Anterior cingulate cortex (tissue), 58 donors: ENCODE data around the gene DPYD.

Experiments used
- DNase-seq, 58 donors: peaks; one replicate each; lab custom pipeline; 2025; lab: John Stamatoyannopoulos, UW

Gene DPYD

DNA sequence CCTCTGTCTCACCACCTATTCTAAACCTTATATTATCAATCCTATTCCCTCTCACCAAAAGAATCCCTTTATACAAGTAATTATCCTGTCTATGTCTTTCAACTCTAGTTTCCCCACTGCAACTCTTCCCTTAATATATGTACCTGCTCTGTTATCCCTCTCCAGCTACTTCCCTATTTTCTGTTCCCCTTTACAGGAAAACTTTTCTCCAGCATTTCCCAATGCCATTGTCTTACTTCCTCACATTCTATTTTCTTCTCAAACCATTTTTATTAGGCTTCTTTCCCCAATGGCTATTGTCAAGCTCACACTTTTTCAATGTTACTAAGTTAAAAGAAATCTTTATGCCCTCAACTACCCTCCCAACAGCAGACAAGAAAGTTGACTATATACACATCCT, 11.6 kb downstream of the DPYD start:
- no peak for DNase-seq

DNA sequence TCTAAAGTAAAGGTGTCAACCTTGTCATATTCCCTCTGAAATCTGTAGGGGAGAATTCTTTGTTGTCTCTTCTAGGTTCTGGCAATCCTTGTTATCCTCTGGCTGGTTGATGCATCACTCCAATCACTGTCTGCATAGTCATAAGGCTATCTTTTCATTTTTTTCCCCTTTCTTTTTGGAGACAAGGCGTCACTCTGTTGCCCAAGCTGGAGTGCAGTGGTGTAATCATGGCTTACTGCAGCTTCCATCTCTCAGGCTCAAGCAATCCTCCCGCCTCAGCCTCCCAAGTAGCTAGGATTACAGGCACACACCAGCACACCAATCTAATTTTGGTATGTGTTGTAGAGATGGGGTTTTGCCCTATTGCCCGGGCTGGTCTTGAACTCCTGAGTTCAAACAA, 12.9 kb downstream of the DPYD start:
- DNase-seq: no peak

DNA sequence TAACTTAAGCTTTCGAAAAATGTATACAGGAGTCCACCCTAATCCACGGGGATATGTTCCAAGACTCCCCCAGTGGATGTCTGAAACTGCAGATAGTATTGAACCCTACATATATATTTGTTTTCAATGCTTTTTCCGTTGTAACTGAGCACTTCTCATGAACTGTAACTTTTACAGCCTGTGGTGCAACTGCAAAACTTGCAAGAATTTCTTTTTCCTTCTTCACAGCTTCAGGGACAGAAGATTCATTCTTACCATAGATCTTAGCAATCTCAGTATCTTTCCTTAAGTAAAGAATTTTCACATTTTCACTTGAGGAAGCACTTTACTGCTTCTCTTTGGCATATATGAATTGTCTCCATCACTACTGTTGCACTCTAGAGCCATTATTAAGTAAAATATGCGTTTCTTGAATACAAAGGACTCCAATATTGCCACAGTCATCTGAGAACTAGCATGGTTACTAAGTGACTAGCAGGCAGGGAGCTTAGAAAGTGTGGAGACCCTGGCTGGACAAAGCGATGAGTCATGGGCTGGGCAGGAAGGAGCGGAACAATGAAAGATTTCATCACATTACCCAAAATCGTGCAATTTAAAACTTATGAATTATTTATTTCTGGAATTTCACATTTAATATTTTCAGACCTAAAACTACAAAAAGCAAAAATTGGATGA, 14.1 kb downstream of the DPYD start:
- peak in 1 of 58 donors; percentile 29 for DNase-seq

DNA sequence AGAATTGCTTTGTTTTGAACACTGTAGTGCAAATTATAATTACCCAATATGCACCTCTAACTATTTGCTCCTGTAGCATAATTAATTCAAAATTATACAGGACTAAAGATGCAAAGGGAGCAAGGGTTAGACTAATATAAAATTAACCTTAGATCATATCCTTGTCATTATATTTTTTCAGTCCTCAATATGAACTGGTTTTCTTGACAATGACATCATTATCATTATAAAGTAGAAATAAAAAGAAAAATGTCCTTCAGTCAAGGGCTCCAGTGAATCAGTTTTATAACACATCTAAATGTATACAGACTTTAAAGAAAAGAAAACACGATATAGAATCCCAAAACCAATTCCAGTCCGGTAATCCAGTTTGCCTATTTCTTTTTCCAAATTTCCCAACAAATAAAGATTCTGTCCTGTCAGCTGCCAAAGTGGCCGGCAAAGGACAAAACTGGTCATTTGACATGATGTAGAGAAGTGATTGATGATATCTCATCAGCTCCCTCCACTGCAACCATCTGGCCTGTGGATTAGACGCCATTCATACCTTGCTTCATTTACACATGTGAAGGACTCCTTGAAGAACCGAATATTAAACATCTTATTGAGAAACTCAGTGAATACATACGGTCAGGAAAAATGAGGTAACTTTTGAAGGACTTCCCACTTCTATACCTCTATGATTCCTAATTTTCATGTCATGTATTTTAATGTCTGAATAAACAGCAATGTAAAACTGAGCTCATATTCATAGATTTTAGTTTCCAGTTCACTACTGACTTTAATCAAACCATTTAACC, 15.5 kb downstream of the DPYD start:
- no peak for DNase-seq

DNA sequence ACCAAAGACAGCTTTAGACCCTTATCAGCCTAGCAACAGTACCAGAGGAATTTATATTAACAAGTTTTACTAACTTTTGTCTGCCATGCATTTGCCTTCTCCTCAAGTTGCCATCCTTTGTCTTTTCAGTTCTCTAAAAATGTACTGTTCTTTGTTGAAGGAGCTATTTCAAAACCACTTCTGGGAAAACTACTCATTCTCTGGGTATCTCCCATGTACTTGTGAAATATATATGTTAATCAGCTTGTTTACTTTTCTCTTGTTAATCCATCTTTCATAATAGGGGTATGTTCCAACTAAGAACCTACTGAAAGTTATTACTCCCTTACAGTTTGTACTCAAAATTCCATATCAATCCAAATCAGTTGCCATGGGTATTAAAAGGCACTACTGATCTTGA, 16.3 kb downstream of the DPYD start:
- DNase-seq: no peak

DNA sequence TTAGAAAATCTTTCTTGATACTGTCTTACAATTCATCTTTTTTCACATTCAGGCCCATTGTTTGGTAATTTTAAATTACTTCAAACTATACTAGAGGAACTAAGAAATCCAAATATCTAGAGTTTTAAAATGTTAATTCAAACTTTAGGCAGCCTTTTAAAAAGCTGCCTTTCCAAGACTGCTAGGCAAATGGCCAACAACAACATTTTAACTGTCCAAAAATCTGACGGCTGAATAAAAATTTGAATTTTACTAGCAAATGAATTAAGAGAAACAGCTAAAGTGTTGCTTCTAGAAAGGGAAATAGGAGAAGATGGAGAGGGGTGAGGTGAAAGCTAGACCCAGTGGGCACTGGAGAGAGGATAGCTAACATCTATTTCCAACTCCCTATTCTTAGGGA, 17.2 kb downstream of the DPYD start:
- DNase-seq: no peak

DNA sequence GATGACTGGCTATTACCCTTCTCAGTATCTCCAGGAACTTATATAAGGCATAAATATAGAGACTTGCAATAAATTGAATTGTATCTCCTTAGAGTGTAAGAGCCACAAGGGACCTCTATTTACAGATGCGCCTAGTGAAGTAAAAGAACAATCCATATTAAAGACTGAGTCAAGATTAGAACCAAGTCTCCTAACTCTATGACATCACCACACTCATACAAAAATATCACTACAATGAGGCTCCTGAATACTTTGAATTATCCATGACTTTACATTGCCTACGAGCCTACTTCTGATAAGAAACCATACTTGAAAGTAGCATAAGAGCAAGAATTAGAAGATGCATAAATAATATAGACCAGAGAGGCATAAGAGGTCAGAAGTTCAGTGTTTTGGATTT, 18.8 kb downstream of the DPYD start:
- no peak for DNase-seq

DNA sequence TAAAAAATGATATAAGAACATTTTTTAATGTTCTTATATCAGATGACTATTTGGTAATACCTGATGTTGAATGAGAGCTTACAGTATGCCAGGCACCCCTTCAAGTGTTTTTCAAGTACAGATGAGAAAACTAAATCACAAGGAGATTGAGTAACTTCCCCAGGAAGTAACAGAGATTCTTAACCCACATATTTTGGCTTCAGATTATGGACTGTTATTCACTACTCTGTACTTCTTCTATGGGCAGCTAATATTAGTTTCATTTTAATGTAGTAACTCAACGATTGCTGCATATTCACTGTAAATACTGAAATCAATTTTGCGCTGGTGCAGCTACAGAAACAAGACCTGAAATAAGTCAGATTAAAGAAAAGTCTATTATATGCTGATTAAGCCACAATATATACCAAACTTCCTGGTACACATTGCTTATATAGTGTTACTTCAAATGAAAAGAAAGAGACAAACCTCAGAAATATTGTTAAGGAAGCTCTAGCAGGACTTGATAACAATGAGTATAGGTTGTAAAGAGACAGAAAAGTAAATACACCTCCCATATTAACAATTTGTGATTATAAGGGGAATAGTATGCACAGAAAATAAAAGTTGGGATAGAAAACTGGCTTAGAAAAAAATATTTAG, 19.7 kb downstream of the DPYD start:
- no peak for DNase-seq

DNA sequence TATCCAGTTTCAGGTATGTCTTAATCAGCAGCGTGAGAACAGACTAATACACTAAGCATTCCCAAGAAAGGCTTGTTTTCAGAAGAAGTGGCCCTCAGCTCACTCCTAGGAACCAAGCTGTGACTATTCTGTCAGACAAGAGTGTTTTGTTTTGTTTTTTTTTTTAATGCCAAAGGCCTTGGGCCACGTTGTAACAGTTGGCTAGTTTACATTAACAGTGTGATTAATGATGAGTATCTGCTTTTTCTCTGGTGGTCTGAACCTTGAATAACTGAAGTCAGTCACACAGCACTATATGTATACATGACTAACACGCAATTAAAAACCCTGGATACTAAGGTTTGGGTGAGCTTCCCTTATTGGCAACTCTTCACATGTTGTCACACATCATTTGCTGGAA, 21.9 kb downstream of the DPYD start:
- no peak for DNase-seq

DNA sequence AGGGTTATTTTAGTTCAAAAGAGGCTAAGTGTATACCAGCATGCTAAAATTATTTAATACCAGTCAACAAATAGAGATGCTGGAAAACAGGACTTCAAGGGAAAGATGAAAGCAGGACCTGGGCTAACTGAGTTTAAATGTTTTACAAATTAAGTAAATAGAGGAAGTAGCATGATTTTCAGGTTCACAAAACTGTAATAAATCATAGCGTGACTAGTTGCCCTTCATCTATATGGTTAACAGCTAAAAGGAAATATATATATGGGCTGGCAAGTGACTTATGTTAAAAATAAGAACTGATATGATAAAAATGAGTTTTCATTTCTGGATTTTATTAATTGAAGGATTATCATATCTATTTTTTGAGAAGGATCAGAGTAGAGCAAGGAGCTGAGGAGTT, 25.6 kb downstream of the DPYD start:
- DNase-seq: no peak

DNA sequence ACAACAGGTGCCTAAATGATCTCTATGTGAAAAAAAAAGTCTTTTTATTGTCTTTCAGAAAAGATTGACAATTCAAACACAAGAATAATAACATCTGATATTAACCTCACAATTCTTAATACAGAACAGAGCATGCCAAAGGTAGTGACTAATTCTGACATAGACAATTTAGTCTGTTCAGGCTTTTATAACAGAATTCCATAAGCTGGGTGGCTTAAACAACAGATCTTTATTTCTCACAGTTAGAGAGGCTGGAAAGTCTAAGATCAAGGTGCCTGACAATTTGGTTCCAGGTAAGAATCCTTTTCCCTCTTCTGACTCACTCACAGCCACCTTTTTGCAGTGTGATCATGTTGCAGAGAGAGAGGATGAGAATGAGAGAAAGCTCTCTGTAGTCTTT, 27.0 kb downstream of the DPYD start:
- DNase-seq: no peak

DNA sequence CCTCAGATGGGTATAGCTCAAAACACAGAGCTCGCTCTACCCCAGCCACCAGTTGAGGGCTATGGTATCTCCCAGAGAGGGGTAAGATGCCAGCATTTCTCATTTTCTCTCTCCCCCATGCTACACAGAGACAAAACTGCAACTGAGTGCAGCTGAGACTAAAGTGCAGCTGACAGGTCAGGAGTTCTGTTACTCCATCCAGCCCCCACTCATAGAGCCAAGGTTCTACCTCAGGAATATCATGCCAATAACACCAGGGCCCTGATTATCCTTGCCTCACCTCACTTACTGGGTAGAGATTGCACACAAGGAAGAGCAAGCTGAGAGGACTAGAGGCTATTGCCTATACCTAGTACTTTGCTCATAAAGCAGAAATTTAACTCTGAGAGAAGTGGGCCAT, 34.6 kb downstream of the DPYD start:
- DNase-seq: no peak

DNA sequence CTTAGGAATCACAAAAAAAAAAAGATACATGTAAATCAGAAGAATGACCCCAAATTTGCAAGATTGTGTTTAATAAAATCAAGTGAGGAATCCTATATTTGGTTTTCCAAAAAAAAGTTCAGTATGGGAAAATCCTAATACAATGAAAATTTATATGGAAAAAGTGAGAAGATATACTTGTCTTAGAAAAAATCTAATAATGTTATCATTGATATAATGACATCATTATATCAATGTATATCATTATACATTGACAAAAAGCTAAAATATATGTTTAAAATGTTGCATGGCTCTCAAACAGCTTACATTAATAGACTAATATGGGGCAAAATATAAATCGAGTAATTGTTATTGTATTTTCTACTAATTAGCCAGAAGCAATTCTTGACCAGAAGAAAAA, 37.0 kb downstream of the DPYD start:
- no peak for DNase-seq

DNA sequence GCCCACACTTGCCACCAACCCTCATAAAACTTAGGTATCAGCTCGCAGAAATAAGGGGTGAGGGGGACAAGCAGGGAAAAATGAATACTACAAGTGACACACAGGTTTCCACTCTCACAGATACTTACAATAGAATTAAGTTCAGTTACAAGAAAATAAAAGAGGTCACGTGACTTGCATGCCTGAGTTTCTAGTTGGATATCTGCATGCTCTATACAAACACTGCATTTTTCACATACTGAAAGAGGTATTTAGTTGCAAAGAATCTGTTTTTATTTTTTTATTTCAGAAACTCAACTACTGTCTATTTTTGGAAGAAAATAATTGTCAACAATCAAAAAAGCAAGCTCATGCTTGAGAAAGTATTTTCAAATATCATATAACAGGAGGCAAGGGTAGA, 43.5 kb downstream of the DPYD start:
- DNase-seq: no peak

DNA sequence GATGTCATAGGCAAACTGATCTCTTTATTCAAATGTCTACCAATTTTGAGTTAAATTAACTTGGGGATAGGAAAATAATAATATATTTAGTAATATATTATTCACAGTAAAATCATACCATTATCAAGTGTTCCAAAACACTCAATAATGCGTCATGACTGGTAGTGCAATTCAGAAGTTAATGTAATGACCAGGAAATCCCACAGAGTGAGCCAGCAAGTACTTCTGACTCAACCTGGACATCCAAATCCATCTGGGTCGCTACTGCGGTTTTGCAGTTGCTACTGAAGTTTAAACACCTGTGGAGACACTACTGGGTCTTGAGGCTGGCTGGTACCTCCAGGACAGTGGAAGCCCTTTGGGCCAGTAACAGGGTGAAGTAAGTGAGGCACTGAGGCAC, 44.8 kb downstream of the DPYD start:
- DNase-seq: no peak

DNA sequence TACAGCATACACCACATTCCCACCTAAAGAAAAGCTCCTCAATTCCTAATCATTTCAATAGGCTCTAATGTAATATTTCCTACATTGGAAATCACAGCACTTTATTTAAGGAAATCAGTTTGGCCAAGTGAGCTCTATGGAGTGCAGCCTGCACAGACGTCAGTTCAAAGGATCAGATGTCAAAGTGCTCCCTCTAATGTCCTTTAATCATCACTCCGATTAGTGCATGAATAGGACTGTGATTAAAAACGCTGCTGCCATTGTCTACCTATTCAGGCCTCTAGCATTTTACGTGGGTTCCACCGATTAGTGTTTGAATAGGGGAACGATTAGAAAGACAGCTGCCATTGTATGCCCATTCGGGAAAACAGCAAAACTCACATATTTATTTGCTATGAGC, 50.2 kb downstream of the DPYD start:
- no peak for DNase-seq

DNA sequence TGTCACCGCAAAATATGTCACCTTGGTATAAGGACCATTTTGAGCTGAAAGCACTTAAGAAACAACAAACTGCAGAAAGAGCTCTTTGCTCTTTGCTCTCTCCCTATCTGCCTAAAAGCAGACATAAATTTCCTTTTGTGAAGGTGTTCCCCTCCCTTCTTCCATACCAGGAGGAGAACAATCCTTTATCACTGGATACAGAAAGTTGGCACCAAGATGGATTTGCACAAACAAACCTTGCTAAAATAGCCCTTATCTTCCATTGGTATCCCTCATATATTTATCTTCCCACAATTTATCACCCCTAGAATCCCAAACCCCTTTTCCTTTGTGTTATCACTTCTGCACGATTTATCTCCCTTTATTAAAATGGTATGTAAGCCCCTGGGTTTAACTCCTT, 51.4 kb downstream of the DPYD start:
- DNase-seq: no peak

DNA sequence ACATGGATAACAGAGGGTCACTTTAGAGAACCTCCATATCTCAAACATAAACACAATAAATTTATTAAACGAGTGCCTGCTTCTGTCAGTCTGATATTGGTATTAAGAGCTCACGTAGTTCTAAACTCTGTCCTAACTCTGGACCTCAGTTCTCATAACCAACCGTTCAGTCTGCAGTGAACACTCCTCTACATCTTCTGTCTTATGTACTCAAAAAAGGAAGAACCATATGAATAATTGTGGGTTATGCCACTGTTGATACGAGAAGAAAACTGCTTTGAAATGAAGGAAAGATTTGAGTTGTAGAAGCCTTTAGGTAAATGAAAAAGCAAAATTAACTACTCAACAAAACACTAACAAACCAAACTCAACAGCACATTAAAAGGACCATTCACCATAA, 53.7 kb downstream of the DPYD start:
- DNase-seq: no peak

DNA sequence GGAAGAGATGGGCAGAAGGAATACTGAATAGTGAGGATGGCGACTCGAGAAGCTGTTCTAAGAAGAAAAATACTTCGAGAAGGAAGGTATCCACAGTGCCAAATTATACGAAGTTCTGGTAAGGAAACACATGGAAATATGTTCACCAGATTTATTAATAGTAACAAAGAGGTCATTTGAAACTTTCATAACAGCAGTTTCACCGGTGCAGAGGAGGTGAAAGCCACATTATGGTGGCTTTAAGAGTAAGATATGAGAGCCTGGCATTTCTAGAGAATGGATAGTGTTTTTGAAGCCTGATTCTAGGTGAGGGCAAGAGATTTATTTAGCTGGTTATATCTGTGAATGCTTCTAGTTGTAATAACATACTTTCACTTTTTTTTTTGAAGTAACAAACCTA, 56.2 kb downstream of the DPYD start:
- DNase-seq: no peak

DNA sequence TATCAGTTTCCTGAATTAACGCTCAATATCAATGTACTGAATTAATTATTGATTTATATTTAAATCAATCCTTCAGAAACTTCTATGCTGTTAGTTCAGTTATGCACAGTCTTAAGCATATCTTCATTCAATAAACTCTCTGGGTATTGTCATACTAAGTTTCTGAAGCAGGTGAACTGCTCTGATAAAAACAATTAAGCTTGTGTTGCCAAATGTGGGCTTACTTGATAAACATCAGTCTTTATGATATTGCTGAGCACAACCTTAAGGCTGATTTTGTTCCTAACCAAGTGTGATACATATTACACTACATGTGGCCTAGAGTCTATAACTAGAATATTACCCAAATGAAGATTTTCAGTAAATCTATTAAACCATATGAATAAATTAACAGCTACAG, 67.6 kb downstream of the DPYD start:
- DNase-seq: no peak

DNA sequence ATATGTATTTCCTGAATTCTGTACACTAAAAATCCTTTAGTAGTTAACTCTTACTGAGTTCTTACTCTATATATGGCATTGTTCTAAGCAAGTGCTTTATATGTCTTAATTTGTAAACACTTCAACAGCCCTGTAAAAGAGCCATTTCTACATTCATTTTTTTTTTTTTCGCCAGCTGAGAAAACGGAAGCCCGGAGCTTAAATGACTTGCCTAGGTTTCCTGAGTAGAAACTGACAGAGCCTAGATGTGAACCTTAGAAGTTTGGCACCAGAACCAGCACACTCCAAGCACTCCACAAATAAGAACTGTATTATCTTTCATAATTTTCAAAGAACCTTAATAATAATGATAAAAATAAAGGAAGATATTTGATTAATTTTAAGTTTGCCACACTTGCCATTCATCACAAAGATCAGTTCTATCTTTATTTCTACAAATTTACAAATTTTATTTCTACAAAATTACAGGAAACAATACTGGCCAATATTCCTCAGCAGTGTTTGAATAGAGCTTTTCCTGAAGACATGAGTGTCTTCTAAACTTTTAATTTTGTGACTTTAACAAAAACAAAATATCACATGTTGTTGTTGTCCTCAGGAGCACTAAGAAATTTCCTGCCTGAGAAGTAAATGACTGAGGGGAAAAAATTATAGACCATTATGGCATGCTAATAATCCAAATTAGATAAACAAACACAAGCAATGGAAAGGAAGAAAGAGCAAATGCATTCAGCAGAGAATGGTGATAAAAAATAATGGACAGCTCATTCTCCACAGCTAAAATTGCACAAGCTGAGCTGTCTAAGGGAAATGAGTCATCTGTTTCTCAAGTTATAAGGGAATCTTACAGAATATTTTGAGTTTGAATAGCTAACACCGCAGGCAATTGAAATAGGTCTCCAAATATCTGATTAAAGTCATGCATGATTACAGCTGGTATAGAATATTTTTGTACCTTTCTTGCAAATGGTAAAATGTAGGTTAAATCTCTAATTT, 71.2 kb downstream of the DPYD start:
- DNase-seq: peak in 1 of 58 donors; percentile 5
